NCI-H2107 (cell line): ENCODE results near the gene ADAMTS9.
"Not testable (repeated sequence)": the region's sequence is repeated elsewhere in the genome, so short reads cannot be mapped to it uniquely, and the experiment has no call there.

Experiments used
- DNase-seq: peaks from one replicate; lab custom pipeline; 2025; lab: John Stamatoyannopoulos, UW

The ADAMTS9 gene

DNA sequence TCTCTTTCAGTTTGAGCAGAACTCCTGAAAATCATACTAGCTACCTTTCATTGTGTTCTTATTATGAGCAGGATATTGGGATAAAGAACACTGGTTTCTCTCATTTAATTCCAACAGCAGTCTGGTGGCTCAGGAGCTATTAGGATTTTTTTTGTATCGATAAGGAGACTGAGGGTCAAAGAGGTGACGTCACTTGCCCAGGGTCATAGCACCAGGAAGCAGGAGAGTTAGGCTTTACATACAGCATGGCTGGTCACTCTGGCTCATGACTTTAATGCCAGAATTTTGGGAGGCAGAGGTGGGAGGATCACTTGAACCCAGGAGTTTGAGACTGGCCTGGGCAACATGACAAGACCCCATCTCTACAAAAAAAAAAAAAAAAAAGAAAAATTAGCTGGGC, 113.6 kb downstream of the ADAMTS9 start:
- no peak for DNase-seq

- no peak for DNase-seq
Observed at GRCh38 chr3:64571982-64572381, 115.8 kb downstream of the ADAMTS9 start.

- DNase-seq: no peak
Observed at GRCh38 chr3:64568895-64569517, 118.8 kb downstream of the ADAMTS9 start.

DNA sequence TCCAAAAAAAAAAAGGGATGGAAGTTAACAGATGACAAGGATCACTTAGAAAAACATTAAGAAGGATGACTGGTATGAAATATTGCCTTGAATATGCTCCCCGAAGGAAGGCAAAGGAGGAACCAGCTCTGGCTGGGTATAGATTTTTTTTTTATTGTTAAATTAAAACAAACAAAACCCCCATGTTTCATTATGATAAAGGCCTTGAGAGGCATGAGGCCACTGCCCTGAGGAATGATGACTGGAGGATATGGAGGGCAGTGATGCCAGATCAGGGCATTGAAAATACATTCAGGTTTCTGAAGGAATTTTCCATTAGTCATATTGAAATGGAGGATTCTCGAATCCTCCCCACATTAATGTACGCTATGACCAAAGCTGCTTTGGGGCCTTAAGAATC, 120.9 kb downstream of the ADAMTS9 start:
- DNase-seq: no peak

DNA sequence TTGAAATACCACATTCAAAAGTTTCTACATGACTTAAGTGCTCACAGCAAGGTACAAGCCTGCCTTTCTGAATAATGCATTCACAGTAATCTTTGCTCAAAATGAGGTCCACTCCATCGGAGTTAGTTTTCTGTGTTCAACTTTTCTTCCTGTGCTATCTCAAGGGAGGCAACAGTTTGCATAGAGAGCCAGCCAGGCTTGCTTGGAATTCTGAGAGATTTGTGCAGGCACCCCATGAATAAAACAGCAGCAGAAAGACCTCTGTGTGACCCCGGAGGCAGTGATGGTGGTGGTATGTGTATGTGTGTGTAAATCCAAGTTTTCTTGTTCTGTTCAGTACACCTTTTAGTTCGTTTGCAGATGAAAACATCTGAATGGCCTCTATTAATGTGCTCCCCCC, 124.0 kb downstream of the ADAMTS9 start:
- DNase-seq: no peak

- DNase-seq: no peak
Observed at GRCh38 chr3:64561868-64562267, 125.9 kb downstream of the ADAMTS9 start.

DNA sequence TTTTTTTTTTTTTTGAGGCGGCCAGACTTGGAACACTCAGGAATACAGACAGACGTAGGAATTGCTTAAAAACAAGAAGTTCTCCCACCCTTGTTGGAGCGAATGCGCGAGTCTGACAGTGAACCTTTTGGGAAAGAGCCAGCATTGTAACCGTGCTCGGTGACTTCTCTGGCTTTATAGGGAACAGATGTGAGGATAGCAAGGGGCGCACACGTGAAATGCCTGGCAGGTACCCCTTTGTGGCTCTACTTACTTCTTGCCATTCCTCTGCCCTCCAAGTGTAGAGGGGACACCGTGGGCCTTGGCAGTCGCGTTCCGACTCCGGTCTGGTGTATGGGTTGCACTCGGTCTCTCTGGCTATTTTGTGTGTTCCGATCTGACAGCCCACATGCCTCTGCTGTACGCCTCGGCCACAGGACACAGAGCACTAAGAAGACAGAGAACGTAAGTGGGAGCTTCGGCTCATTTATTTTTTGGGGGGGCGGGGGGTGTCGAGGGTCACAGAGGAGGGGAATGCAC, 126.4 kb downstream of the ADAMTS9 start:
- DNase-seq: no peak

GRCh38 chr3:64560791-64561190, 127.0 kb downstream of the ADAMTS9 start:
- DNase-seq: no peak

DNA sequence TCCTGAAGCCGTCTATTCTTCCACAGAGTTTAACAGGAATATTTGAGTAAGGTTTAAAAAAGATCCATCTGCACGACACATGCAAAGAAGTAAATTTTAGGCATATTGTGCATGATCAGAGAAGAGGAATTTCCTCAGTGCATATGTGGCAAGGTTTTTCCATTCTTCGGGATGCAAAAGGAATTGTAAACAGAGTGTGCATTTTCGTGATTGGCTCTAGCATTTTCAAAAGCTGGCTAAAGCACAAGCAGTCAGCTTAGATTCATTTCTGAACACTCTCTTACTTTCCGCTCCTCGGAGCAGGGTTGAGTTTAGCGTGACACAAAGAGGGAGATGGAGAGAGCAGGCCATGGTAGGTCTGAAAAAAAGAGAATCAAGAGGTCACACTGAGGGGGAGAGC, 128.2 kb downstream of the ADAMTS9 start:
- no peak for DNase-seq

DNA sequence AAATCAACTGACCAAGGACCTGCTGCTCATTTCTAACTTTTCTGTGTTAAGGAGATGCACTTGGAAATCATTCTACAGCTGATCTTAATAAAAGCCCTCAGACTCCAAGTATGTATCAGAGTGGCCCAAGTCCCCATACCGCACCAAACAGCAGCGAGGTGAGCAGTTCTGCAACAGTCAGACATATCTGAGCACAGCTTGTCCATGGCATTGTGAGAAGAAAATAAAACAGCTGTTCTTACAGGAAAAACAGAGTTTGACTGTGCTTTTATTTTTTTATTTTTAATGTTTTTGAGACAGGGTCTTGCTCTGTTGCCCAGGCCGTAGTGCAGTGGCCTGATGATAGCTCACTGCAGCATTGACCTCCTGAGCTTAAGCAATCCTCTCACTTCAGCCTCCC, 131.8 kb downstream of the ADAMTS9 start:
- DNase-seq: no peak

- DNase-seq: no peak
Observed at GRCh38 chr3:64555351-64555750, 132.4 kb downstream of the ADAMTS9 start.

DNA sequence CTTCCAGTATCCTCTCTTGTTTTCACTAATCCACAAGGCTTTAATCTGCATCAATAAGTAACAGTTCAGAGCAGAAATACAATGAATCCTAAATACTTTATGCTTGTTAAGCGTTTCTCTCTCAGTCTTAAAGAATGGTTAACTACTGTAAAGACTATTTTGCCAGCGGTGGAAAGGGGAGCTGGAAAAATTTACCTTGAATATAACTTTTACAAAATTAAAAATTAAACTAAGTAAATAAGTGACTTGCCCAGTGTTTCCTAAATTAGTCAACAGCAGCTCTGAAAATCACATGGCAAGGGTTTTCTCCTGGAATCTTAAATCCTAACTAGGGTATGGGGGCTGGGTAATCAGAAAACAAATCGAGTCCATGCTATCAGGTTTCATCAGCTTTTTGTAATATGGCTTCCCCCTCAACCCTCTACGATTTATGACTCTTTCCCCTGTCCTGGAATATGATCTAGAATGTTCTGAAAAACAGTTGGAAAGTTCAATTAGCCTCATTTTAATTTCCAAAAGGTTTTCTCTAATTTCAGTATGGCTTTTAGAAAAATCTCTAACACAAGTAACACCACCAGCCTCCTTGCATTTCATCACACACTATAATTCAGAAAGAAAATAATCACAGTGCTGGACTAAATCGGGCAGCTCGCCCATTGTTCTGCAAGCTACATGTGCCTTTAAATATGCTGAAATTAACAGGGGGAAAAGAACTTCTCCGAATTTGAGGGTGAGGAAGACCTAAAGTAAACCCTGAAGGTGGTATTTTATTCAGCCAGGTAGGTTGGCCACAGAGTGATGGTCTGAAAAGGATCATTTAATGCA, 133.5 kb downstream of the ADAMTS9 start:
- no peak for DNase-seq

- DNase-seq: no peak
Observed at GRCh38 chr3:64552966-64553365, 134.8 kb downstream of the ADAMTS9 start.

- DNase-seq: no peak
Observed at GRCh38 chr3:64552160-64552559, 135.6 kb downstream of the ADAMTS9 start.

DNA sequence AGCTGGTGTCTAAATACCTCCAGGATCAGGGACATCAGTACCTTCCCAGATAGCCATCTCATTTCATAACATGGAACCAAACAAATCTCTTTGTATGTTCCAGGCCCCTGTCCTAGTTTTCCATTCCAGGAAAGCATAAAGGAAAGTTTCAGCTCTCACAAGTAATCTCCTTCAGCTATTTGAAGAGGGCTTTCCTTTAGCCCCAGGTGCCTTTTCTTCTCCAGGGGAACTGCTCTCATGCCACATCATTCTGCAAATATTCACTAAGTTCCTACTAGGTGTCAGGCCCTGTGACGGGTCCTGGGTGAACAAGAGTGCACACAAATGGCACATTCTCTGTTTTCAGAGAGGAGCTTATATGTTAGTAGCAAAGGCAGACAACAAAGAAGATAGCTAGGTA, 136.1 kb downstream of the ADAMTS9 start:
- no peak for DNase-seq

GRCh38 chr3:64550745-64551144, 137.1 kb downstream of the ADAMTS9 start:
- DNase-seq: no peak

DNA sequence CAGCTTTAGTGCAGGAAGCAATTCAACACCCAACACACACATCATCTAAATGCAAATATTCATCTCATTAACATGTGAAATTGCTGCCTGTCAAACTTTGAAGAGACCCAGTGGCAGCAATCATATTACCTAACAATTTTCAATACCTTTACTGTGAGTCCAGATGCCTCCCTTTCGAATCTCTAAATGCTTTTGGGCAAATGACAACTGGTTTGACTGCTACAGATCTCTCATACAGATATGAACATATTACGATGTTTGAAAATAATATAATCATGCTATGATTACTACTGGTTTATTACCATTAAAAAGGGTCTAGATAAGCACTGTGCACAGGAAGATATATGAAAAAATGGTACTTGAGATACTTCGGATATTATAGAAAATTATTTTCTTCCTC, 137.9 kb downstream of the ADAMTS9 start:
- no peak for DNase-seq

DNA sequence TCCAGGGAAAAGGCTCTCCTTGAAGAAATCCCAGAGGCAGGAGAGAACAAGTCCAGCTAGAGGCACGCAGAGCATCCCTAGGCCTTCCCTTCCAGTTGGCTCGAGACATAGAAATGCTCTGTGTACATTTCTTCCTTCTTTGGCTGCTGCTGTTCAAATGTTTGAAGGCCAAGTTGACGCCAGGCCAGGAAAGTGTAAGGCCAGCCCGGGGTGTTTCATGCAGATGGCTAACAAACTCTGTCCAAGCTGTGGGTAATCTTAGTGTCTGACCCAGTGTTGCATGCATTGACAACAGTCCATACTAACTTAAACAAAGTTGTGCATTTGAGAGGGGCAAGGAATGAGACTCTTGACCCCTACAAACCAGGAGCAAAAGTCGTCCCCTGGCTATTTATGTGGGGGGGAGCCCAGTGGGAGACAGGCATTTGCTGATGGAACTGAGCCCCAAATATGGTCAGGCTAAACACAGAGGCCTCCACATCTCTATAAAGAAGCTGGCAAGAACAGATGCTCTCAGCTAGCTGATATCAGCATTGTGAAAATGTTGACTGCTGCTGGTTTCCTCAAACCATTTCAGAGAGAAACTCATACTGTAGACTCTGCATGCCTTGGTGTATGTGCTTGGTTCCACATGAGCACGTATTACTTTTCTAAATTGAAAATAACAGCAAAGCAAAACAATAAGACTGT, 139.5 kb downstream of the ADAMTS9 start:
- no peak for DNase-seq

DNA sequence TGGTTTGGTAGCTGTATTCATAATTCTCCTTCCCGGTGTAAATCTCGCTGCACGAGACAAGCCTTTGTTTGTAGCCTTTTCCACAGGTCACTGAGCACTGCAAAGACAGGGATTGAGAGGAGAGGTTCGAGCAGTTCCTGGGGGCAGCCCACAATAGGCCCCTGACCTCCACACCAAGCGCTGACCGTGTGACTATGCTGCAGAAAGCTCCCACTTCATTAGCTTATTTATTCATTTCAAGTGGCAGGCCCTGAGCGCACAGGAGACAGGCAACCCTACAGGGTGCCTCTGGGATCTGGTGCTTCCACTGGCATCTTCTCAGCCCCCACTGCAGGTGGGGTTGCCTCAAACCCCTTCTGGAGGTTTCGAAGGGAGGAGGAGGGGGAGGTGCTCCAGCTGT, 140.9 kb downstream of the ADAMTS9 start:
- no peak for DNase-seq

DNA sequence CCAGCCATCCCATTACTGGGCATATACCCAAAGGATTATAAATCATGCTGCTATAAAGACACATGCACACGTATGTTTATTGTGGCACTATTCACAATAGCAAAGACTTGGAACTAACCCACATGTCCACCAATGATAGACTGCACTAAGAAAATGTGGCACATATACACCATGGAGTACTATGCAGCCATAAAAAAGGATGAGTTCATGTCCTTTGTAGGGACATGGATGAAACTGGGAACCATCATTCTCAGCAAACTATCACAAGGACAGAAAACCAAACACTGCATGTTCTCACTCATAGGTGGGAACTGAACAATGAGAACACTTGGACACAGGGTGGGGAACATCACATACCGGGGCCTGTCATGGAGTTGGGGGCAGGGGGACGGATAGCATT, 142.6 kb downstream of the ADAMTS9 start:
- DNase-seq: not testable (repeated sequence)

GRCh38 chr3:64541803-64542202, 146.0 kb downstream of the ADAMTS9 start:
- DNase-seq: no peak

- no peak for DNase-seq
Observed at GRCh38 chr3:64539451-64540196, 148.2 kb downstream of the ADAMTS9 start.
